ENCODE data around the gene SH3GL1. TPM values are rescaled to one million over a fixed set of nuclear protein-coding genes. Genes with fewer than 3 reads are reported as not detected.

Gene SH3GL1
- total and polyA plus RNA-seq, 9 of the 15 experiments (the other 6 are each of a cell fraction or from before 2014, with no cell fraction given): 1.7 to 75.3 (median 25.7) TPM

DNA sequence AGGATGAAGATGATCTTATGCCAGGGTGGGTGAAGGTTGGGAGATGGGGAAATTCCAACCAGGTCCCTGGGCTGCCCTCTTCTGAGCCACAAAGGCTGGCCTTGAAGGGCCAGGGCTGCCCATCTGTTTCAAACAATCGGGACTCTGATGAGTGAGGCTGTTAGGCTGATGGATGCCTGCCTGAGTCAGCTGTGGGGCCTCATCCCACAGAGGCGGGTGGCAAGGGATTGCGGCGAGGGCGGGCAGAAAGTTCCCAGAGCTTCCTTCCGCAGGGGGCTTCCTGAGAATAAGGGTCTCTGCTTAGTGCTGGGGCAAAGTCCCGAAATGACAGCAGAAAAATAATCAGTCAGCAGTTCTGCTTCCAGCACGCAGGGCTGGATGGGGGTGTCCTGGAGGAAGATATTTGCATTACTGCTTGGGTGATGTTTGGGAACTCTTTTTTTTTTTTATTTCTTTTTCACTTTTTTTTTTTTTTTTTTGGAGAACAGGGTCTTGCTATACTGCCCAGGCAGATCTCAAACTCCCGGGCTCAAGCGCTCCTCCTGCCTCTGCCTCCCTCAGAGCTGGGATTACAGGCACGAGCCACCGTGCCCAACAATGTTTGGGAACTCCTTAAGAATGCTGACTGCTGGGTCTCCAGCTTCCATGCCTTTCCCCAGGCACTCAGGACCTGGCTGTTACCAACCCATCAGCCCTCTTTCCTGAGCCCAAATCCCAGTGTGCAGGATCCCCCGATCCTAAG, 14.1 kb downstream of the SH3GL1 start:
- ChIA-PET CTCF (ENCODE audit: low intra/inter-chr PET ratio) (no interaction called here), POLR2A (interaction anchor here (2.6 to 5.6 kb wide), 3 partner anchors 10 to 16 kb away, joined by 6 to 46 read pairs (median 37); partner anchors contain the start of gene CHAF1A)
- no peaks in the 10 kb centered on the region for H3K9me3 ChIP-seq (replicated peaks; ENCODE audit: control insufficient read depth, insufficient read depth, low read depth, low read length)
- no peak overlapping the region for H2AFZ ChIP-seq (ENCODE audit: low read depth, low read length)
- ATAC-seq (no peak), FAIRE-seq (no peak), DNase-seq (ENCODE audit: extremely low read depth in 1 of 4, low spot score in 3 of 4) (no peak)
- peaks cover 73% of the 10 kb centered on the region for H3K36me3 ChIP-seq (ENCODE audit: control insufficient read depth, insufficient read depth, low read length)
- peaks cover 89% of the 10 kb centered on the region for H3K79me2 ChIP-seq (ENCODE audit: control insufficient read depth, insufficient read depth, low read length)
- peaks cover 42% of the 10 kb centered on the region for H4K20me1 ChIP-seq (replicated peaks; ENCODE audit: control insufficient read depth, insufficient read depth, low read length)
- H3K4me1 ChIP-seq (replicated peaks in 1 of 2; ENCODE audit: control insufficient read depth in 2 of 2, insufficient read depth in 2 of 2, low read length in 2 of 2): peaks cover 23 to 60% of the 10 kb centered on the region in 2 experiments; a peak in 4 of 5 replicates
- no peaks in the 10 kb centered on the region for H3K27me3 ChIP-seq (ENCODE audit: control insufficient read depth in 2 of 2, insufficient read depth in 2 of 2, low read length in 2 of 2)
- H3K4me2 ChIP-seq (ENCODE audit: insufficient read depth, low read length): no peak overlapping the region
- H3K9ac ChIP-seq (ENCODE audit: insufficient read depth in 1 of 2, low read depth in 2 of 2, low read length in 2 of 2): peak overlapping the region in 1 of 2 experiments; percentile 76; a peak in 1 of 4 replicates
- in situ Hi-C loops (cut with MboI) (no loop called here), intact Hi-C loops (cut with micrococcal nuclease) (no loop called here)
- H3K27ac ChIP-seq (ENCODE audit: extremely low read depth, low read depth, low read length): no peak overlapping the region
- H3K9me1 ChIP-seq (ENCODE audit: control insufficient read depth, insufficient read depth, low read length): peaks cover 8% of the 10 kb centered on the region
- TF ChIP-seq ZNF79 (CRISPR knock-in tag; IDR thresholded peaks at IDR 0.05; ENCODE audit: low read depth) (no peak), RFX7 (CRISPR knock-in tag; IDR thresholded peaks at IDR 0.05) (no peak), ZNF316 (IDR thresholded peaks at IDR 0.05) (peak; percentile 40), ZNF143 (CRISPR knock-in tag; IDR thresholded peaks at IDR 0.05) (no peak), ZNF121 (CRISPR knock-in tag; conservative IDR thresholded peaks at IDR 0.05) (peak; percentile 88; the same call in 1 of the 2 replicates), MLX (CRISPR knock-in tag; conservative IDR thresholded peaks at IDR 0.05) (no peak), MCM3 (IDR thresholded peaks at IDR 0.05) (no peak)
- TF ChIP-seq, protein P1, sequence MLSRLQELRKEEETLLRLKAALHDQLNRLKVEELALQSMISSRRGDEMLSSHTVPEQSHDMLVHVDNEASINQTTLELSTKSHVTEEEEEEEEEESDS (CRISPR knock-in tag; IDR thresholded peaks at IDR 0.05): no peak
- no TSS peak for BruUV-seq (replicated peaks)
- no peak overlapping the region for H3K4me3 ChIP-seq
- 93% methylated on average over 13 of the region's 13 CpGs for WGBS (ENCODE audit: insufficient coverage, low coverage, missing lambda C conversion rate)

Data from K562 (cell line).